HUES6 (cell line): ENCODE measurements around the gene MDM2.

Experiments used
- H3K27ac ChIP-seq: 2 replicates; pipeline ENCODE4 v1.7.0; 2013; ENCODE audit warnings: low read depth, mild to moderate bottlenecking, low read length, inconsistent platforms
- H3K27me3 ChIP-seq: 2 replicates; pipeline ENCODE4 v1.6.1; 2013; ENCODE audit warnings: low read length; ENCODE audit not compliant: control insufficient read depth, insufficient read depth
- H3K36me3 ChIP-seq: 2 replicates; pipeline ENCODE4 v1.6.1; 2013; ENCODE audit warnings: low read length; ENCODE audit not compliant: control insufficient read depth, insufficient read depth
- H3K4me1 ChIP-seq: 2 replicates; pipeline ENCODE4 v1.6.1; 2013; ENCODE audit warnings: low read length; ENCODE audit not compliant: control insufficient read depth, insufficient read depth
- H3K4me3 ChIP-seq: 2 replicates; pipeline ENCODE4 v1.5.1; 2013; ENCODE audit warnings: low read depth, low read length
- H3K9ac ChIP-seq: one replicate; pipeline ENCODE4 v1.6.1; 2013; ENCODE audit warnings: mild to moderate bottlenecking, low read length
- H3K9me3 ChIP-seq: 2 replicates; pipeline ENCODE4 v1.6.1; 2013; ENCODE audit warnings: low read depth, low read length; ENCODE audit not compliant: control insufficient read depth, insufficient read depth

Gene MDM2

GRCh38 chr12:68771223-68771925 lies 36.6 kb upstream of the MDM2 start:
- peaks cover 6% of the 10 kb centered on the region for H3K36me3 ChIP-seq
- H3K27ac ChIP-seq: no peak overlapping the region
- H3K9ac ChIP-seq: no peak overlapping the region
- H3K9me3 ChIP-seq: no peaks in the 10 kb centered on the region
- no peaks in the 10 kb centered on the region for H3K27me3 ChIP-seq
- H3K4me1 ChIP-seq: no peaks in the 10 kb centered on the region
- H3K4me3 ChIP-seq: no peak overlapping the region

- H3K9me3 ChIP-seq: no peaks in the 10 kb centered on the region
- no peak overlapping the region for H3K27ac ChIP-seq
- no peaks in the 10 kb centered on the region for H3K36me3 ChIP-seq
- H3K4me3 ChIP-seq: no peak overlapping the region
- H3K4me1 ChIP-seq: no peaks in the 10 kb centered on the region
- no peaks in the 10 kb centered on the region for H3K27me3 ChIP-seq
- no peak overlapping the region for H3K9ac ChIP-seq
These were observed 35.3 kb upstream of the MDM2 start for GRCh38 chr12:68772714-68773113.

DNA sequence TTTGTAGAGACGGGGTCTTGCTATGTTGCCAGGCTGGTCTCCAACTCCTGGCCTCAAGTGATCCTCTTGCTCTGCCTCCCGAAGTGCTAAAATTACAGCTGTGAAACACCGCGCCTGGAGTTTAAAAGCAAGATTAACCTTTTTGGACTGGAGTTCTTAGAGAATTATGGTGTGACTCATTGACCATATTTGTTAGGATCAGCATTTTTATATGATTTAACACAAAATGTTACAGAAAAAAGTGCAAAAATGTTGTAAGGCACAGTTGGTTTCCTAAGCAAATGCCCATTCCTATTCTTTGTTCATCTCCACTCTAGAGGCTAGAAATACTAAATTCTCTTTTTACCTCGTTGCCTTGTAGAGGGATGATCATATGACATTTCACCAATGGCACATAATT lies 34.4 kb upstream of the MDM2 start:
- Histone ChIP-seq H3K9ac (no peak overlapping the region), H3K4me3 (no peak overlapping the region), H3K27me3 (no peaks in the 10 kb centered on the region), H3K27ac (no peak overlapping the region), H3K4me1 (no peaks in the 10 kb centered on the region), H3K9me3 (no peaks in the 10 kb centered on the region), H3K36me3 (no peaks in the 10 kb centered on the region)

GRCh38 chr12:68775121-68775630 lies 32.8 kb upstream of the MDM2 start:
- Histone ChIP-seq H3K36me3 (no peaks in the 10 kb centered on the region), H3K9ac (no peak overlapping the region), H3K4me1 (no peaks in the 10 kb centered on the region), H3K9me3 (no peaks in the 10 kb centered on the region), H3K27me3 (no peaks in the 10 kb centered on the region), H3K27ac (no peak overlapping the region), H3K4me3 (no peak overlapping the region)

DNA sequence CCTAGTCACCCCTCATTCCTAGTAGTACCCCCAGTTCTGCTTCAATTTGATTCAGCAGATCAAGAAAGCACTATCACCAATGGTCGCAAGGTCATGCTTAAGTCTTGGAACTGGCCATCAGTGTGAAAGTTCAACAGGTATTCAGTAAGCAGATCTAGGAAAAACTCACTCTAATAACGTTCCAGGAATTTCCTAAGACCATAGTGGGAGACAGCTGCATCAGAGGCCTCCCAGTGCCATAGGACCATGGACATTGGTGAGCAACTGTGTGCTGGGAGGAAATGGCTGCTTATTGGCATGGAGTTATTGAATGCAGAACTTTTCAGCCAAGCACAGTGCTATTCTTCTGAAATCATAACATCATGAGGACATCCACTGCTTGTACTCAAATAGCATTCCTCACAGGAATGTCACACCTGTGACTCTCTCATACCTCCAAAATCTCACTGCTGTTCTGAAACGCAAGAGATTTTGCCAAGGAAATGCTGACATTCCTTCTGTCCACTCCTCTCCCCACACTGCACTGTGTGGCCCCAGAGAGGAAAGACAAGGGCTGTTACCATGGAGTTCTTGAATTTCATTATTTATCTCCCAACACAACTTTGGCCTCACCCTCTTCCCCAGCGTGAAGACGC lies 30.9 kb upstream of the MDM2 start:
- Histone ChIP-seq H3K27me3 (no peaks in the 10 kb centered on the region), H3K27ac (no peak overlapping the region), H3K4me3 (no peak overlapping the region), H3K9me3 (no peaks in the 10 kb centered on the region), H3K4me1 (no peaks in the 10 kb centered on the region), H3K36me3 (no peaks in the 10 kb centered on the region), H3K9ac (no peak overlapping the region)

DNA sequence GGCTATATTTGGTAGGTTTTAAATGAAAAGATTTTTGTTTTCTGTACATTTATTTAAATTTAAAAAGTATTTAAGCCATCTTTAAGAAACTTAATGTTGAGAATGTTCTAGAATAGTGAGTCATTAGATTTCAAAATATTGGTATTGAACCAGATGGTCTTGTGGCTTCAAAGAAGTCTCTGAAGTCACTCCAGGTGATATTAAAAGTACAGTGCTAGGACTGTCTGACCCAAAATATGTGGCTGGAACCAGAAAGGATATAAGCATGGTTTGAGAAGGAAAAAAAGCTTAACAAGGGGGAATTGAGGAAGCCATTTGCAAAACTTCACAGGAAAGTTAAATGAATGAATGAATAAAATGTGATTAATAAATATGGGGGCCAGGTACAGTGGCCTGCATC lies 28.7 kb upstream of the MDM2 start:
- Histone ChIP-seq H3K4me1 (peaks cover 3% of the 10 kb centered on the region; the same call in 1 of the 2 replicates), H3K27me3 (no peaks in the 10 kb centered on the region)

DNA sequence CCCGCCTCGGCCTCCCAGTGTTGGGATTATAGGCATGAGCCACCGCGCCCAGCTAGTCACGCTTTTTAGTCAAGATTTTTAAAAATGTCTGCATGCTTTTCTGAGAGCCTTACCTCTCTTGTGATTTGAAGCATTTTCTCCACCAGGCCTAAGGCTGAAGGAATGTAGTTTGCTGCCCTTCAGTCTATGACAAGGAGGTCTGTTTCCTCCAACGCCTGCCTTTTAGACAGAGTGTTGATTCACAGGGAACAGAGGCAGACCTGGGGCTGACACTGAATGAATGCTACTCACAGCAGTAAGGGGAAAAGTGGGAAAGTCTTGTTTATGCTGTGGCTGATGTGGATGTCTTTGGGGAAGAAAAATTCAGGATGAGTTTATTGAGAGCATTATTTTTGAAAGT lies 27.2 kb upstream of the MDM2 start:
- Histone ChIP-seq H3K4me3 (no peak overlapping the region), H3K27ac (no peak overlapping the region), H3K9me3 (no peaks in the 10 kb centered on the region), H3K27me3 (no peaks in the 10 kb centered on the region), H3K4me1 (peaks cover 3% of the 10 kb centered on the region; the same call in 1 of the 2 replicates), H3K9ac (no peak overlapping the region), H3K36me3 (no peaks in the 10 kb centered on the region)

More for the DNA sequence above, 28.7 kb upstream of the MDM2 start:
- Histone ChIP-seq H3K9ac (no peak overlapping the region), H3K9me3 (no peaks in the 10 kb centered on the region), H3K4me3 (no peak overlapping the region), H3K27ac (no peak overlapping the region), H3K36me3 (no peaks in the 10 kb centered on the region)

- no peak overlapping the region for H3K27ac ChIP-seq
- no peak overlapping the region for H3K4me3 ChIP-seq
- no peaks in the 10 kb centered on the region for H3K36me3 ChIP-seq
- H3K9ac ChIP-seq: no peak overlapping the region
- H3K27me3 ChIP-seq: no peaks in the 10 kb centered on the region
- H3K4me1 ChIP-seq: peaks cover 3% of the 10 kb centered on the region; the same call in 1 of the 2 replicates
- no peaks in the 10 kb centered on the region for H3K9me3 ChIP-seq
These were observed 26.2 kb upstream of the MDM2 start for GRCh38 chr12:68781728-68782127.

GRCh38 chr12:68784015-68784414 lies 24.0 kb upstream of the MDM2 start:
- no peak overlapping the region for H3K27ac ChIP-seq
- H3K4me1 ChIP-seq: peaks cover 11% of the 10 kb centered on the region; the same call in 1 of the 2 replicates
- H3K9me3 ChIP-seq: no peaks in the 10 kb centered on the region
- H3K9ac ChIP-seq: no peak overlapping the region
- H3K4me3 ChIP-seq: no peak overlapping the region
- no peaks in the 10 kb centered on the region for H3K27me3 ChIP-seq
- H3K36me3 ChIP-seq: no peaks in the 10 kb centered on the region

DNA sequence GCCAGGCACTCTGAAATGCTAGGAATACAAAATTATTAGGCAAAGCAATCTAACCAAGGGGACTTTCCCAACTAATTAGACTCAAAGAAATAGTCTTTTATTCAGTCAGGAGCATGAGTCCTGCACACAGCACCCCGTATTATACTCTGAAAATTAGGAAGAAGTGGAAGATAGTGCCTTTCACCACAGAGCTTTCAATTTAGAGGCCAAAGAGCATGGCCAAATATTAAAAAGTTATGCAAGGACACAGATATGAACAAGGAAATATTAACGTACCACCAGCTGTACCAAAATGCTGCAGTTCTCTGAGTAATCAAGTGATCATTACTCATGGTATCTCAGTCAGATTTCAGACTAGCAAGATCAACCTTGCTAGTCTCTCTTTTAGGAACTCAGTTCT lies 22.6 kb upstream of the MDM2 start:
- no peak overlapping the region for H3K4me3 ChIP-seq
- no peak overlapping the region for H3K9ac ChIP-seq
- H3K27me3 ChIP-seq: no peaks in the 10 kb centered on the region
- H3K27ac ChIP-seq: no peak overlapping the region
- H3K36me3 ChIP-seq: no peaks in the 10 kb centered on the region
- H3K4me1 ChIP-seq: peaks cover 11% of the 10 kb centered on the region; the same call in 1 of the 2 replicates
- no peaks in the 10 kb centered on the region for H3K9me3 ChIP-seq

- Histone ChIP-seq H3K9ac (no peak overlapping the region), H3K4me1 (peaks cover 11% of the 10 kb centered on the region; the same call in 1 of the 2 replicates), H3K27ac (no peak overlapping the region), H3K36me3 (no peaks in the 10 kb centered on the region), H3K4me3 (no peak overlapping the region), H3K27me3 (no peaks in the 10 kb centered on the region), H3K9me3 (no peaks in the 10 kb centered on the region)
These were observed 22.2 kb upstream of the MDM2 start for GRCh38 chr12:68785823-68786222.
